H1 (cell line): ENCODE results near the gene KIAA1614. TPM values are rescaled to one million over a fixed set of nuclear protein-coding genes. Genes with fewer than 3 reads are reported as not detected.

Source experiments
- CTCF ChIA-PET: fragments of 300-600 bp; sonication (Branson Sonifier 250); formaldehyde crosslinking; loops from one replicate; lab custom pipeline; 2021; ENCODE audit not compliant: partially characterized antibody; lab: Charles Lee
- POLR2A ChIA-PET: fragments of 300-600 bp; sonication (Branson Sonifier 250); formaldehyde crosslinking; loops from one replicate; lab custom pipeline; 2021; ENCODE audit warnings: inconsistent platforms; ENCODE audit not compliant: partially characterized antibody; lab: Charles Lee
- DNase-seq, 2 experiments: peaks; one replicate each; pipeline versions ENCODE4 v3.0.0 to v3.0.0-alpha.2; 2010 to 2022; ENCODE audit warnings: low spot score in 2 of 2, low read depth in 1 of 2, mixed read lengths in 1 of 2
- FAIRE-seq: peaks from 2 replicates; lab custom pipeline; 2011; peaks lifted over from hg19 to GRCh38; lab: Jason Lieb, UNC
- H2AFZ ChIP-seq: 2 replicates; pipeline ENCODE4 v1.8.1; 2012; ENCODE audit warnings: low read length, inconsistent platforms
- H2AK5ac ChIP-seq: 2 replicates; pipeline ENCODE4 v1.6.1; 2013; ENCODE audit warnings: low read depth, low read length
- H2BK120ac ChIP-seq: replicated peaks from 2 replicates; pipeline ENCODE3; 2013; ENCODE audit warnings: low read depth, low read length, inconsistent platforms
- H2BK12ac ChIP-seq: 2 replicates; pipeline ENCODE4 v1.6.1; 2013; ENCODE audit warnings: low read depth, low read length
- H2BK15ac ChIP-seq: 2 replicates; pipeline ENCODE4 v1.6.1; 2013; ENCODE audit warnings: low read length
- H2BK20ac ChIP-seq: 2 replicates; pipeline ENCODE4 v1.6.1; 2013; ENCODE audit warnings: low read length
- H2BK5ac ChIP-seq: 2 replicates; pipeline ENCODE4 v1.6.1; 2013; ENCODE audit warnings: low read depth, low read length
- H3K14ac ChIP-seq: 2 replicates; pipeline ENCODE4 v1.6.1; 2013; ENCODE audit warnings: inconsistent platforms; ENCODE audit not compliant: insufficient read length
- H3K18ac ChIP-seq: 2 replicates; pipeline ENCODE4 v1.6.1; 2013; ENCODE audit warnings: low read length; ENCODE audit errors: extremely low read depth
- H3K23ac ChIP-seq: 2 replicates; pipeline ENCODE4 v1.6.1; 2013; ENCODE audit warnings: inconsistent platforms; ENCODE audit not compliant: insufficient read length
- H3K23me2 ChIP-seq: 2 replicates; pipeline ENCODE4 v1.6.1; 2013; ENCODE audit warnings: low read depth, low read length
- H3K27ac ChIP-seq: 2 replicates; pipeline ENCODE4 v1.6.1; 2011; ENCODE audit warnings: low read depth, low read length, inconsistent platforms
- H3K27me3 ChIP-seq, 4 experiments: replicated peaks in 1 of 4; 1 replicate in 1 of 4; 2 replicates in 3 of 4; pipeline versions ENCODE4 v1.6.1 to v1.8.1; 2011 to 2013; ENCODE audit warnings: low read length in 3 of 4, mild to moderate bottlenecking in 3 of 4, inconsistent platforms in 2 of 4, mixed read lengths in 2 of 4, moderate library complexity in 1 of 4; ENCODE audit not compliant: control insufficient read depth in 3 of 4, insufficient read depth in 3 of 4; ENCODE audit errors: extremely low read depth in 1 of 4
- H3K36me3 ChIP-seq, 4 experiments: 2 replicates each; pipeline versions ENCODE4 v1.6.1 to v1.8.1; 2011 to 2013; ENCODE audit warnings: mild to moderate bottlenecking in 4 of 4, low read length in 3 of 4, moderate library complexity in 2 of 4, control low read depth in 1 of 4, inconsistent platforms in 1 of 4; ENCODE audit not compliant: insufficient read depth in 4 of 4, control insufficient read depth in 2 of 4
- H3K4ac ChIP-seq: replicated peaks from 2 replicates; pipeline ENCODE3; 2013; ENCODE audit warnings: low read length, low read depth, mixed read lengths, inconsistent platforms; ENCODE audit not compliant: insufficient read length
- H3K4me1 ChIP-seq, 4 experiments: replicated peaks in 1 of 4; 1 replicate in 1 of 4; 2 replicates in 3 of 4; pipeline versions ENCODE4 v1.6.1 to v1.8.1; 2011 to 2013; ENCODE audit warnings: low read length in 3 of 4, inconsistent platforms in 2 of 4, mixed read lengths in 1 of 4; ENCODE audit not compliant: insufficient read depth in 4 of 4, control insufficient read depth in 3 of 4
- H3K4me2 ChIP-seq, 2 experiments: 2 replicates each; pipeline versions ENCODE4 v1.6.1 to v1.8.1; 2011 to 2013; ENCODE audit warnings: low read depth in 2 of 2, low read length in 2 of 2, control low read depth in 1 of 2, inconsistent platforms in 1 of 2, mild to moderate bottlenecking in 1 of 2; ENCODE audit not compliant: insufficient read depth in 1 of 2
- H3K4me3 ChIP-seq, 4 experiments: fragments of 200-600, 300-600 bp in 1 of 4; sonication (generic), shearing (Covaris generic), sonication (Bioruptor Twin) in 1 of 4; 2 replicates each; pipeline versions ENCODE4 v1.5.1 to v1.8.1; 2011 to 2016; ENCODE audit warnings: low read length in 4 of 4, low read depth in 3 of 4, control low read depth in 2 of 4, inconsistent platforms in 2 of 4, mild to moderate bottlenecking in 2 of 4, mixed read lengths in 1 of 4, moderate library complexity in 1 of 4; ENCODE audit not compliant: insufficient read depth in 2 of 4; ENCODE audit errors: extremely low read depth in 1 of 4
- H3K56ac ChIP-seq: replicated peaks from 2 replicates; pipeline ENCODE3; 2013; ENCODE audit warnings: low read depth, mild to moderate bottlenecking, mixed read lengths, low read length, inconsistent platforms; ENCODE audit not compliant: insufficient read length
- H3K79me1 ChIP-seq: 2 replicates; pipeline ENCODE4 v1.6.1; 2013; ENCODE audit warnings: low read depth, low read length, control low read depth
- H3K79me2 ChIP-seq, 2 experiments: 2 replicates each; pipeline versions ENCODE4 v1.6.1 to v1.8.1; 2012 to 2013; ENCODE audit warnings: low read length in 2 of 2, mild to moderate bottlenecking in 2 of 2, inconsistent platforms in 1 of 2; ENCODE audit not compliant: insufficient read depth in 2 of 2, control insufficient read depth in 1 of 2
- H3K9ac ChIP-seq, 4 experiments: replicated peaks in 1 of 4; 1 replicate in 1 of 4; 2 replicates in 3 of 4; pipeline versions ENCODE4 v1.6.1 to v1.8.1; 2011 to 2013; ENCODE audit warnings: low read depth in 3 of 4, low read length in 3 of 4, control low read depth in 2 of 4, mild to moderate bottlenecking in 2 of 4, moderate library complexity in 2 of 4, inconsistent platforms in 1 of 4; ENCODE audit errors: extremely low read depth in 1 of 4
- H3K9me3 ChIP-seq, 2 experiments: 2 replicates each; pipeline versions ENCODE4 v1.6.1 to v1.8.1; 2012 to 2013; ENCODE audit warnings: mild to moderate bottlenecking in 2 of 2, moderate library complexity in 2 of 2, control low read depth in 1 of 2, inconsistent platforms in 1 of 2, low read depth in 1 of 2, low read length in 1 of 2, mixed read lengths in 1 of 2; ENCODE audit not compliant: insufficient read depth in 2 of 2
- H4K20me1 ChIP-seq, 2 experiments: replicated peaks in 1 of 2; 2 replicates each; pipeline versions ENCODE3 to v1.8.1; 2011 to 2013; ENCODE audit warnings: inconsistent platforms in 2 of 2, low read length in 2 of 2, mild to moderate bottlenecking in 1 of 2; ENCODE audit not compliant: insufficient read depth in 2 of 2, control insufficient read depth in 1 of 2
- H4K5ac ChIP-seq: 2 replicates; pipeline ENCODE4 v1.6.1; 2013; ENCODE audit warnings: low read length, low read depth, mixed read lengths, inconsistent platforms; ENCODE audit not compliant: insufficient read length
- H4K8ac ChIP-seq: 2 replicates; pipeline ENCODE4 v1.8.0; 2013; ENCODE audit warnings: mild to moderate bottlenecking, moderate library complexity, low read length, inconsistent platforms; ENCODE audit not compliant: insufficient read depth; ENCODE audit errors: extremely low read depth
- H4K91ac ChIP-seq: replicated peaks from 2 replicates; pipeline ENCODE3; 2013; ENCODE audit warnings: low read length, mixed read lengths, inconsistent platforms; ENCODE audit not compliant: insufficient read length
- BCL11A ChIP-seq, 2 experiments: IDR thresholded peaks; one replicate each; pipeline ENCODE4 v1.6.1; 2011; ENCODE audit warnings: low read depth in 2 of 2, low read length in 2 of 2, mild to moderate bottlenecking in 2 of 2
- NRF1 ChIP-seq: IDR thresholded peaks from 2 replicates; pipeline ENCODE4 v1.6.1; 2011; ENCODE audit warnings: mild to moderate bottlenecking, low read depth, low read length, improper control_type of control experiment
- PHF8 ChIP-seq: fragments of 200-600 bp; sonication (generic); conservative IDR thresholded peaks from 2 replicates; pipeline ENCODE4 v1.7.1; 2012; ENCODE audit warnings: low read depth, mild to moderate bottlenecking, inconsistent platforms, low read length, moderate library complexity
- POLR2A ChIP-seq, 2 experiments: IDR thresholded peaks; 1 replicate in 1 of 2; 2 replicates in 1 of 2; pipeline ENCODE4 v1.6.1; 2011; ENCODE audit warnings: low read depth in 2 of 2, low read length in 2 of 2, mild to moderate bottlenecking in 2 of 2; ENCODE audit errors: control extremely low read depth in 1 of 2
- RBBP5 ChIP-seq: IDR thresholded peaks from 2 replicates; pipeline ENCODE4 v1.7.1; 2012; ENCODE audit warnings: low read depth, mild to moderate bottlenecking, inconsistent platforms, low read length, moderate library complexity, borderline replicate concordance
- SIX5 ChIP-seq: IDR thresholded peaks from 2 replicates; pipeline ENCODE4 v1.6.1; 2011; ENCODE audit warnings: mild to moderate bottlenecking, low read depth, low read length
- SP2 ChIP-seq: IDR thresholded peaks from 2 replicates; pipeline ENCODE4 v1.6.1; 2012; ENCODE audit warnings: mild to moderate bottlenecking, low read length, inconsistent platforms
- WGBS, 2 experiments: shearing (Covaris generic) in 1 of 2; methylation state at CpG; one replicate each; pipeline versions ENCODE4 v1.1.6 to v1.1.7; 2013 to 2015; ENCODE audit warnings: low lambda C conversion rate in 2 of 2, mixed read lengths in 2 of 2, inconsistent platforms in 1 of 2, low coverage in 1 of 2, missing lambda C conversion rate in 1 of 2; ENCODE audit not compliant: insufficient replicate concordance in 2 of 2, insufficient coverage in 1 of 2, insufficient read length in 1 of 2; ENCODE audit errors: extremely low coverage in 1 of 2, missing lambda C conversion rate in 1 of 2; 5-methylcytosine and 5-hydroxymethylcytosine counted together
- polyA plus RNA-seq, 7 experiments: library from polyadenylated mRNA; depleted of rRNA in 3 of 7; stranded (reverse) in 5 of 7; unstranded in 2 of 7; fragments of >200 nt in 5 of 7; fragments of 200-250 nt in 2 of 7; gene quantifications; 1 replicate in 5 of 7; 2 replicates in 1 of 7; 4 replicates in 1 of 7; pipeline versions ENCODE4 v1.2.1 to v1.2.3, GENCODE V29; 2011 to 2013; ENCODE audit warnings: missing spikeins in 2 of 7, mixed read lengths in 2 of 7
- total RNA-seq: library from RNA; stranded (reverse); fragmentation: NEBNext Ultra II Directional; extraction: Animal tissue kit (Norgen Biotek cat#: 25700); gene quantifications from 2 replicates; pipeline ENCODE4 v1.2.1, GENCODE V29; 2021

Gene KIAA1614
- total and polyA plus RNA-seq, 2 of the 8 experiments (the other 6 are each of a cell fraction or from before 2014, with no cell fraction given): 1.3 to 3.1 TPM

DNA sequence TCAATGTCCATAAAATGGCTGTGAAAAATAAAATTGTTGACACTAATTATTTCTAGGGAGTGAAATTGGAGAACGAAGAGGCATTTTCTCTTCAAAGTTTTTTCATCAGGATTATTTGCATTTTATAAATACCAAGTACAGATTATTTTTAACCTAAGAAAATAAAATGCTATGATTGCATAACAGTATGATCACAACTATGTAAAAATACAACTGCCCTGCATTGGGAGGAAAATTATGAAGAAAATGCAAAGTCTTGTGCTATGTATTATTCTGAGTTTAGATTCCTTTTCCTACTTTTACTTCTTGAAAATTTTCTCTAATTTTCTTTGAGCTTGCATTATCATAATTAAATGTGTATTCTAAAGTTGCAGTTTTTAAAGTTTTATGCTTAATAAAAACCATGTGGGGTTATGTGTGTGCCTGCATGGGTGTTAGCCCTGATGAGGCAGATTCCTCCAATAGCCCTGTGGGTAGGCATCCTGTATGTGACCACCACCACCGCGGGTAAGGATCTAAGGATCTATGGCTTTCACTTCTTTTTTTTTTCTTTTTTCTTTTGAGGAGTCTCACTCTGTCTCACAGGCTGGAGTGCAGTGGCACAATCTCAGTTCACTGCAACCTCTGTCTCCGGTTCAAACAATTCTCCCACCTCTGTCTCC lies 85.3 kb downstream of the KIAA1614 start:
- H4K91ac ChIP-seq: no peak overlapping the region
- H3K18ac ChIP-seq: no peak overlapping the region
- H3K4me3 ChIP-seq: no peak overlapping the region
- no peaks in the 10 kb centered on the region for H3K79me1 ChIP-seq
- H3K4me1 ChIP-seq: no peaks in the 10 kb centered on the region
- H4K20me1 ChIP-seq: peaks cover 2 to 6% of the 10 kb centered on the region in 2 experiments
- POLR2A ChIA-PET: interaction anchor here (1.4 to 1.8 kb wide), 2 partner anchors 16 to 23 kb away, joined by 3 read pairs; no protein-coding TSS in a partner anchor
- H2BK20ac ChIP-seq: no peak overlapping the region
- H3K36me3 ChIP-seq: peaks cover 0 to 34% (median 10%) of the 10 kb centered on the region in 4 experiments; a peak in 6 of 8 replicates
- no peak overlapping the region for H3K4me2 ChIP-seq
- H3K9me3 ChIP-seq: no peaks in the 10 kb centered on the region
- no peak overlapping the region for H2BK5ac ChIP-seq
- H4K8ac ChIP-seq: no peak overlapping the region
- H2BK15ac ChIP-seq: no peak overlapping the region
- H3K14ac ChIP-seq: no peak overlapping the region
- no peaks in the 10 kb centered on the region for H3K79me2 ChIP-seq
- no peak for TF ChIP-seq SIX5
- TF ChIP-seq BCL11A (IDR thresholded peaks at IDR 0.05; ENCODE audit: low read depth in 2 of 2, low read length in 2 of 2): no peak
- TF ChIP-seq PHF8: no peak
- no peak for TF ChIP-seq SP2
- TF ChIP-seq RBBP5: no peak
- no peak for TF ChIP-seq NRF1
- no peak for TF ChIP-seq POLR2A (IDR thresholded peaks at IDR 0.05; ENCODE audit: control extremely low read depth in 1 of 2, low read depth in 2 of 2, low read length in 2 of 2)
- H3K4ac ChIP-seq: no peak overlapping the region
- no peak for DNase-seq
- H2BK120ac ChIP-seq: no peak overlapping the region
- H3K23ac ChIP-seq: no peak overlapping the region
- H2AFZ ChIP-seq: no peak overlapping the region
- FAIRE-seq: no peak
- H3K9ac ChIP-seq: no peak overlapping the region
- WGBS, 2 experiments: 90% methylated on average over 4 of the region's 4 CpGs; no CpG with 5 or more reads in 1 of the 2 experiments
- no peak overlapping the region for H4K5ac ChIP-seq
- no peaks in the 10 kb centered on the region for H3K27me3 ChIP-seq
- H2BK12ac ChIP-seq: no peak overlapping the region
- H3K56ac ChIP-seq: no peak overlapping the region
- no peaks in the 10 kb centered on the region for H3K23me2 ChIP-seq
- no peak overlapping the region for H3K27ac ChIP-seq
- CTCF ChIA-PET: no interaction called here
- H2AK5ac ChIP-seq: no peak overlapping the region
